GM12873 (cell line): ENCODE results near the gene MS4A4E.

Experiments
- CTCF ChIP-seq: IDR thresholded peaks from 2 replicates; pipeline ENCODE4 v1.5.1; 2012; ENCODE audit warnings: low read depth, mild to moderate bottlenecking, moderate library complexity, low read length, control low read depth; ENCODE audit not compliant: insufficient read depth; ENCODE audit errors: missing control alignments

MS4A4E gene

GRCh38 chr11:60155931-60156330 lies 87.0 kb downstream of the MS4A4E start:
- no peak for TF ChIP-seq CTCF

DNA sequence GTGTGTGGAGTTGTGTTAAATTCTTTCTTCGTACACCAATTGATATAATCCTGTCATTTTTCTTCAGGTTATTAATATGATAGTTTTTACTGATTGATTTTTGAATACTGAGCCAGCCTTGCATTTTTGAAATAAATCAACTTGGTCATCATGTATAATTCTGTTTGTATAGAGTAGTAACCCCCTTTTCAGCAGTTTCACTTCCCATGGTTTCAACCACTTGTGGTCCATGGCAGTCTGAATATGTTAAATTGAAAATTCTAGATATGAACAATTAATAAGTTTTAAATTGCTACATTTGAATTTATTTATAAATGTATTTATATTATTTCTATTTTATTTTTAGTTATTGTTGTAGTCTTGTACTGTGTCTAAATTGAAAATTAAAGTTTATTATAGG lies 92.7 kb downstream of the MS4A4E start:
- no peak for TF ChIP-seq CTCF
